A549 treated with CpdA at 1 μM for 4 hours (cell line): Measurements from ENCODE around the gene KLF2. TPM values are rescaled to one million over a fixed set of nuclear protein-coding genes. Genes with fewer than 3 reads are reported as not detected.

Source experiments
- total RNA-seq: library from RNA; stranded (reverse); fragments of 200-300 nt; extraction: Qiagen RNA extraction; gene quantifications from 5 replicates; pipeline ENCODE4 v1.2.3, GENCODE V29; 2022; ENCODE audit warnings: low read depth

The KLF2 gene
- 10.0 to 25.2 TPM (median 20.7 TPM) in 5 replicates for total RNA-seq

DNA sequence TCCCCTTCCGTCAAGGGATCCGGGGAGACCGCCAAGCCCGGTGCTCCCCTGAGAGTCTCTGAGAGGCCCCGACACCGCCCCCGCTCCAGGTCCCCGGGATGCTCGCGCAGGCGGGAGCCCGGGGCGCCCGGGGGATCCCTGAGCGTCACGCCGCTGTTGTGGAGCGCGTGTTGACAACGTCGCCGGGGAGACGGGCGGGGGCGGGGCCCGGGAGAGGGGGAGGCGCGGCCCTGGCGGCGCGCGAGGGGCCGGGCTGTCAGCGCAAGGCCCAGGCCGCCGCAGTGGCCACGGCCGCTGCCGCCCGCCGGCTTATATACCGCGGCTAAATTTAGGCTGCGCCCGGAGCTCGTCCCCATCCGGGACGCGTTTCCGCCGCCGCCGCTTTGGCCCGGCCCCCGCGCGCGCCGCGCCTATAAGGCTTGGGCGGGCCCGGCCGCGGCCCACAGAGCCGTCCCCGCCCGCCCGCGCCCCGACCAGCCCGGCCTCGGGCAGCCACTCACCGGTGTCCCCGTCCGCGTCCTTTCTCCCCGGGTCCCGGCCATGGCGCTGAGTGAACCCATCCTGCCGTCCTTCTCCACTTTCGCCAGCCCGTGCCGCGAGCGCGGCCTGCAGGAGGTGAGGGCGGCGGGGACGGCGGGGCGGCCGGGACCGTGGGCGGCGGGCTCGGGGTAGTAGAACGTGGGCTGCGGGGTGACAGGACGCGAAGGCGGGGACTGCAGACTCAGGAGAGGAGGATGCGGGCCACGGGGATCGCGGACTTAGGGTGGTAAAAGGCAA is at the start of gene KLF2:
Gene KLF2 (plus strand): TSS at position 443 of the 777 bp plus-strand sequence. CDS start 98 bp downstream, at position 541.

Other genes with a start within 250 kb of the KLF2 start
- gene TPM4, start 248.3 kb upstream of the KLF2 start, total RNA-seq: 344 to 451 TPM (median 396 TPM) in 5 replicates
- 43.1 to 82.8 TPM (median 46.0 TPM) in 5 replicates for gene RAB8A, start 212.9 kb upstream of the KLF2 start, total RNA-seq
- gene HSH2D, start 181.1 kb upstream of the KLF2 start, total RNA-seq: 0.08 TPM in 1 of 5 replicates, not detected in the others
- not detected in 5 replicates for gene CIB3, start 151.3 kb upstream of the KLF2 start, total RNA-seq
- gene FAM32A, start 139.4 kb upstream of the KLF2 start, total RNA-seq: 85.6 to 96.3 TPM (median 95.1 TPM) in 5 replicates
- gene AP1M1, start 126.9 kb upstream of the KLF2 start, total RNA-seq: 55.6 to 70.5 TPM (median 64.3 TPM) in 5 replicates
- 15.1 to 16.5 TPM (median 15.9 TPM) in 5 replicates for gene EPS15L1, start 147.1 kb downstream of the KLF2 start, total RNA-seq
- 0.03 to 0.30 TPM (median 0.15 TPM) in 3 of 5 replicates, not detected in the others for gene CALR3, start 171.3 kb downstream of the KLF2 start, total RNA-seq
- 3.0 to 3.5 TPM (median 3.2 TPM) in 5 replicates for gene C19orf44, start 171.6 kb downstream of the KLF2 start, total RNA-seq
- 29.7 to 35.1 TPM (median 32.5 TPM) in 5 replicates for gene CHERP, start 217.6 kb downstream of the KLF2 start, total RNA-seq
- gene SLC35E1, start 247.6 kb downstream of the KLF2 start, total RNA-seq: 17.8 to 22.5 TPM (median 20.3 TPM) in 5 replicates